UCSD-AML1 (cell line): Measurements from ENCODE around the gene TRPM5.
"Not testable (repeated sequence)": the region's sequence is repeated elsewhere in the genome, so short reads cannot be mapped to it uniquely, and the experiment has no call there.

Source experiments
- DNase-seq: peaks from one replicate; lab custom pipeline; 2025; ENCODE audit not compliant: unreplicated experiment; lab: John Stamatoyannopoulos, UW

Gene TRPM5, protein sequence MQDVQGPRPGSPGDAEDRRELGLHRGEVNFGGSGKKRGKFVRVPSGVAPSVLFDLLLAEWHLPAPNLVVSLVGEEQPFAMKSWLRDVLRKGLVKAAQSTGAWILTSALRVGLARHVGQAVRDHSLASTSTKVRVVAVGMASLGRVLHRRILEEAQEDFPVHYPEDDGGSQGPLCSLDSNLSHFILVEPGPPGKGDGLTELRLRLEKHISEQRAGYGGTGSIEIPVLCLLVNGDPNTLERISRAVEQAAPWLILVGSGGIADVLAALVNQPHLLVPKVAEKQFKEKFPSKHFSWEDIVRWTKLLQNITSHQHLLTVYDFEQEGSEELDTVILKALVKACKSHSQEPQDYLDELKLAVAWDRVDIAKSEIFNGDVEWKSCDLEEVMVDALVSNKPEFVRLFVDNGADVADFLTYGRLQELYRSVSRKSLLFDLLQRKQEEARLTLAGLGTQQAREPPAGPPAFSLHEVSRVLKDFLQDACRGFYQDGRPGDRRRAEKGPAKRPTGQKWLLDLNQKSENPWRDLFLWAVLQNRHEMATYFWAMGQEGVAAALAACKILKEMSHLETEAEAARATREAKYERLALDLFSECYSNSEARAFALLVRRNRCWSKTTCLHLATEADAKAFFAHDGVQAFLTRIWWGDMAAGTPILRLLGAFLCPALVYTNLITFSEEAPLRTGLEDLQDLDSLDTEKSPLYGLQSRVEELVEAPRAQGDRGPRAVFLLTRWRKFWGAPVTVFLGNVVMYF (N-terminal part only)

DNA sequence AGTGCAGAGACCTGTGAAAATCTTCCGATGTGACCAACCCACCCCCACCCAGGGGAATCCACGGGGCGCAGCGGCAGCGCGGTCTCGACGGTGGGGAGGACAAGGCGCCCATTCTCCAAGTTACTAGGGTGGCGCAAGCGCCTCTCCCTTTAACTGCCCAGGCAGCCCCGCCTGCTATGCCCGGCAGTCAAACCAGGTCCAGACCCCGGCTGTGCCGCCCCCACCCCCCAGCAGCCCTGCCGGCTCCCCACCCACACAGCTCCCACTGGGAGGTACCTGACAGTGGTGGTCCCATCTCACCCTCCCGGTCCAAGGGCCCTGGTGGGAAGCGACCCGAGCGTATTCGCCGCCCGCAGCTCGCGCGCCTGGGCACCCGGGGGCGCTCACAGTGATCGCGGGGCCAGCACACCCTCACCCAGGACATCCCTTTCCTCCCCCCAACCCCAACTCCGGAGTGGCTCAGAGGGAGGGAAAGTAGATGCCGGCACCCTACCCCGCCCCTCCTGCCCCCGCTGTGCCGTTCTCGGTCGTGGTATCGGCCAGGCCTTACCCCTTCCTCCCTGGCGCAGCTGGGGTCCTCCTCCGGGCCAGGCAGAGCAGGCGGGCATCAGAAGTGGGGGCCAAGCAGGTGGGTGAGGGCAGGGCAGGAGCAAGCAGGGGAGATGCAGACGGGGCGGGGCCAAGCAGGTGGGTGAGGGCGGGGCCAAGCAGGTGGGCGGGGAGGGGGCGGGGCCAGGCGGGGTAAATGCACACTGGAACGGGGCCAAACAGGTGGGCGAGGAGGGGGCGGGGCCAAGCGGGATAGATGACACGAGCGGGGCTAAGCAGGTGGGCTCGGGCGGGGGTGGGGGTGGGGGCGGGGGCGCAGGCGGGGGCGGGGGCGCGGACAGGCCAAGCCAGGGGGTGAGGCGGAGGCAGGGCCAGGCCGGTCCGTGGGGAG, at the start of gene TRPM5:
TSS of gene TRPM5 (minus strand) at position 634 of the 940 bp plus-strand sequence. CDS start 21,478 bp downstream, outside the sequence.
- DNase-seq = peak; percentile 59

DNA sequence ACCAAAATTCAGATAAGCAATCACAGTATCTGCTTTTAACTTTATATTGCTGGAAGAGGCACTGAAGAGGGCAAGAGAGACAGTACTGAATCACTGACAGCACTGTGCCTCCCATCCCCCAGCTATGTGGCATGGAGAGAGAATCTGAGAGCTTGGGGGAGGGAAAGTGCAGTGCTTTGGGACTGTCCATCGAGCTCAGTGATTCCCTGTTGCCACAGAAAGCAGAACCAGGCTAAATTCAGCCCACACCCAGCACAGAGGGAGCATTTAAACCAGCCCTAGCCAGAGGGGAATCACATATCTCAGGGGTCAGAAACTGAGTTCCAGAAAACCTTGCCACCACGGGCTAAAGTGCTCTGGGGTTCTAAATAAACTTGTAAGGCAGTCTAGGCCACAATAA, 44.8 kb upstream of the TRPM5 start:
- DNase-seq = no peak

DNA sequence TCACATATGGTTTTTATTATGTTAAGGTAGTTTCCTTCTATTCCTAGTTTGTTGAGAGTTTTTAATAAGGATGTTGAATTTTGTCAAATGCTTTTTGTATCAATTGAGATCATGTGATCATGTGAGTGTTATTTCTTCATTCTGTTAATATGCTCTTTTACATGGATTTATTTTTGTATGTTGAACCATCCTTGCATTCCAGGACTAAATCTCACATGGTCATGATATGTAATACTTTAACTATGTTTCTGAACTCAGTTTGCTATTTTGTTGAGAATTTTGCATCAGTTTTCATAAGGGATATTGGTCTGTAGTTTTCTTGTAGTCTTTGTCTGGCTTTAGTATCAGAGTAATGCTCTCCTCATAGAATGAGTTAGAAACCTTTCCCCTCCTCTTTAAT, 43.7 kb upstream of the TRPM5 start:
- no peak for DNase-seq

DNA sequence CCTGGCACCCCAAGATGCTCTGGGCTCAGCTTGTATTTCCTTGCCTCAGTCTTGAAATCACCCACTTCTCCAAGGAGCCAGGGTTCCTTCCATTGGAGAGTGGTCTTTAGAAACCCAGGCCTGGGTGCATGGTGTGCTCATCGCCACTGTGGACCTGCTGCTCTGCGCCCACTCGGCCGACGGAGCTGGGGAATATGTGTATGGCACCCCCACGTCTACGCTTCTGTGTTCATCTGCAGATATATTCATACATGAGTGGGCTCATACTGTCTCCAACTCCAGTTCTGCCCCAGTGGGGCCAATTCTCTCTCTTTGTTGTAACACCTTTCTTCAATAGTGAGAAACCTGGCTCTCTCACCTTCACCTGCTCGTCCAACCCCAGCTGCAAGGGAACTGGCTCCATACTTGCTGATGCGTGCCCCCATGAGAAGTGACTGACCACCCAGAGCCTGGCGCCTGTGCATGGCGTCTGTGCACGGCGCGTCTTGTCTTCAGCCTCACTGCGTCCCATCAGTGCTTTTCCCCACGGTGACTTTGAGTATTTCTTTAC, 40.3 kb upstream of the TRPM5 start:
- DNase-seq = no peak

DNA sequence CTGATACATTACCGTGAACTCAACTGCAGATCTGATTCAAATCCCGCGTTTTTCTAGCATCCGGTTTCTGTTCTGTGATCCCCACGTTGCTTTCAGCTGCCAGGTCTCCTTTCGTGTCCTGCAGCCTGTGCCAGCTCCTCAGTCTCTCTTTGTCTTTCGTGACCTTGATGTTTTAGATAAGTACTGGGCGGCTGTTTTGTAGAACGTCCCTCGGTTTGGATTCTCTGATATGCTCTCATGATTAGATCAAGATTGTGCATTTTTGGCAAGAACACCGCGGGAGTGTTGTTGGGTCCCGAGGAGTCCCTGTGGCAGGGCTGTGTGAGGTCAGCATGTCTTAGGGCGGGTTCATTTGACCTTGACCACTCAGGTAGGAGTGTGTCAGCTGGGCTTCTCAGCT, 39.1 kb upstream of the TRPM5 start:
- DNase-seq = no peak

DNA sequence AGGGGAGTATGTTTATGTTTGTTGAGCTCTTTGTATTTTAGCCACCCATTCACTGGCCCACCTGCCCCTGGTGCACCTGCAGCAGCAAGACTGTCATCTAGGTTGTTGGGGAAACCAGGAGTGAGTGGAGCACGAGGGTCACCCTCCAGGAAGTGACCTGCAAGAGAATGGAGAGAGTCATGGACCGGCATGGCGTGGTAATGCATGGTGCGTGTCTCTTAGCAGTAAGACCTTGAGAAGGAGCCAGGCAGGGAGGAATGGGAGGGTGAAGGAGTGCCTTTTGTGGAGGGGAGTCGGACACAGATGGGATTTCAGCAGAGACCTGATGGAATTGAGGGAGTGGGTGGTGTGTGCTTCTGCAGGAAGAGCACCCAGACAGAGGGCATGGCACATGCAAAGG, 38.4 kb upstream of the TRPM5 start:
- no peak for DNase-seq

DNA sequence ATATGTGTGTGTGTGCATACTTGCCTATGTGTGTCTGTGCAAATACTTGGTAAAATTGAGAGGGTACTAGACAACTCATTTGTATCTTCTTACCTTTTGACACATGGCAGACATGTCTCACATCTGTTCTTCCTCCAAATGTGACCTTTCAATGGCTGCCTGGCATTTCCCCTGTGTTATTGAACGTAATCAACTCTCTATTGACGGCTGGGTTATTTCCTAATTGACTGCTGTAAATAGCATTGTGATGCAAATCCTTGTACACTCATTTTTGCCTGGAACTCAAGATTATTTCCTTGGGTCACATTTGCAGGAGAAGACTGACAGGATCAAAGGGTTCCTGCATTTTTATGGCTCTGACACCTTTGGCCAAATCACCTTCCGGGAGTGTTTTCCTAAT, 37.9 kb upstream of the TRPM5 start:
- DNase-seq = no peak

DNA sequence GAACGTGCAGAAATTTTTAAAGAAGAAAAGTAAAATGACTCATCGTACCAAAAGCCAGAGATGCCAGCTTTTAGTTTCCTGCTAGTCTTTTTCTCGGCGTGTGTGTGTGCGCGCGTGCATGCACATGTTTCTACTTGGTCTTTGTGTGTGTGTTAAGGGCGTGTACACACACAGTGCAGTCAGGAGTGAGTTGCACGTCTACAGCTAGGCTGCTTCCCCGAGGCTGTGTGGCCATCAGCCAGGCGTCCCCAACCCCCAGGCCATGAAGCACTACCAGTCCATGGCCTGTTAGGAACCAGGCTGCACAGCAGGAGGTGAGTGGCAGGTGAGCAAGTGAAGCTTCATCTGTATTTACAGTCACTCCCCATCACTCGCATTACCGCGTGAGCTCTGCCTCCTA, 36.9 kb upstream of the TRPM5 start:
- DNase-seq = no peak

DNA sequence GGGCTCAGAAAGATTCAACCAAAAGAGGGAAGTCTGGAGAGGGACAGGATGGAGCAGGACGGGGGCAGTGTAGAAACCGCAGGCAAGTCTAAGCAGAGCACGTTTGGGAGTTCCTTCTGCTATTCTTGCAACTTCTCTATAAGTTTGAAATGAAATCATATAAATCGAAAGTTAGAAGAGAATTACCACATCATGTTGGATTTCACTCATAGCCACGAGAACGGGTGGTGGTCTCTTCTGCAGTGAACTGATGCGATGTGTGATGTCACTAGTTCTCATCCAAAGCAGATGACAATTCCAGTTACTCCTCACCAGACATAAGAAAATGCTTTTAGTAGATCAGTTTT, 36.5 kb upstream of the TRPM5 start:
- DNase-seq = peak; percentile 57

DNA sequence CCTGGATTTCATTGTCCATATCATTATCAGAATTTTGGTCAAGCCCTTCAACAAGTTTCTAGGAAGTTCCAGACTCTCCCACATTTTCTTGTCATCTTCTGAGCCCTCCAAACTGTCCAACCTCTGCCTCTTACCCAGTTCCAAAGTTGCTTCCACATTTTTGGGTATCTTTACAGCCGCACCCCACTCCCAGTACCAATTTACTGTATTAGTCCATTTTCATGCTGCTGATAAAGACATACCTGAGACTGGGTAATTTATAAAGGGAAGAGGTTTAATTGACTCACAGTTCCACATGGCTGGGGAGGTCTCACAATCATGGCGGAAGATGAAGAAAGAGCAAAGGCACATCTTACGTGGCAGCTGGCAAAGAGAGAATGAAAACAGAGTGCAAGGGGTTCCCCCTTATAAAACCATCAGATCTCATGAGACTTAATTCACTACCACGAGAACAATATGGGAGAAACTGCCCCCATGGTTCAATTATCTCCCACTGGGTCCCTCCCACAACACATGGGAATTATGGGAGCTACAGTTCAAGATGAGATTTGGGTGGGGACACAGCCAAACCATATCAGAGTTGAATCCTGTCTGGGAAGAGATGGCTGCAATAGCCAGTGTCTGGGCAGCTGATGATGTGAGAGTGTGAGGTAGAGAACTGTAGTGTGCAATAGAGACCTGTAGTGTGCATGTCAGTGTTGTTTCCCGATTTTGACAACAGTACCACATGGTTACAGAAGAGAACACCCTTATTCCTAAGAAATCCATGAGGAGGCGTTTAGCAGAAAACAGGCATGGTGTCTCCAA, 36.0 kb upstream of the TRPM5 start:
- DNase-seq = not testable (repeated sequence)

DNA sequence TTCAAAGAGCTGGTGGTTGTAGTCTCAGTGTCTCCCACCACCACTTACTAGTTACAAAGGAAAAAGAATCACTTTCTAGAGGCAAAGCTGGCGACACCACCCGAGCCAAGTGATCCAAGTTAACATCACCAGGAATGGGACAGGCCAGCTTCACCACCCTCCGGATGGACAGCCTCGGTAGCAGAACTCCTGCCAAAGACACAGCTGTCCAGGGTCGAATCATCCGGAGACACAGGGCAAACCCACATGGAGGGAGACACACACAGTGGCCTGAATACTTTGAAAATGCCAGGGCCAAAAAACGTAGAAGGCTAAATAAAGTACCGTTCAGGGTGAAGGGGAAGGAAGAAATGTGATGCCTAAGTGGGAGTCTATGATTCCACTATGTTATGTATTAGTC, 33.6 kb upstream of the TRPM5 start:
- DNase-seq = no peak

DNA sequence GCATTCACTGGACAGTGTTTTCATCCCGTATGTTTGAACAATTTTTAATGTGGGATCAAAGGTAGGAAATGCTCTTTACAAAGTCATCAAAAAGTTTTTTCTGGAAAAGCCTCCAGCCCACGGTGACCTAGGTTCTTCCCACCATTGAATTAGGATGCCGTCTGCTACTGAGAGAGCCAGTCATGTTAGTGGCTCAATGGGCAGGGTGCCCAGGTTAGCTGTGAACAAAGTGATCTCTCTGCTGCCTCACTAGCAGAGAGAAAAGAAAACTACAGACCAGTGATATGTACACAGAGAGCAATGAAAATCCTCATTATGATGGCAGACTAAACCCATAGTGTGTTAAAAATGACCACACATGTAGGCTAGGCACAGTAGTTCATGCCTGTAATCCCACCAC, 32.9 kb upstream of the TRPM5 start:
- no peak for DNase-seq

DNA sequence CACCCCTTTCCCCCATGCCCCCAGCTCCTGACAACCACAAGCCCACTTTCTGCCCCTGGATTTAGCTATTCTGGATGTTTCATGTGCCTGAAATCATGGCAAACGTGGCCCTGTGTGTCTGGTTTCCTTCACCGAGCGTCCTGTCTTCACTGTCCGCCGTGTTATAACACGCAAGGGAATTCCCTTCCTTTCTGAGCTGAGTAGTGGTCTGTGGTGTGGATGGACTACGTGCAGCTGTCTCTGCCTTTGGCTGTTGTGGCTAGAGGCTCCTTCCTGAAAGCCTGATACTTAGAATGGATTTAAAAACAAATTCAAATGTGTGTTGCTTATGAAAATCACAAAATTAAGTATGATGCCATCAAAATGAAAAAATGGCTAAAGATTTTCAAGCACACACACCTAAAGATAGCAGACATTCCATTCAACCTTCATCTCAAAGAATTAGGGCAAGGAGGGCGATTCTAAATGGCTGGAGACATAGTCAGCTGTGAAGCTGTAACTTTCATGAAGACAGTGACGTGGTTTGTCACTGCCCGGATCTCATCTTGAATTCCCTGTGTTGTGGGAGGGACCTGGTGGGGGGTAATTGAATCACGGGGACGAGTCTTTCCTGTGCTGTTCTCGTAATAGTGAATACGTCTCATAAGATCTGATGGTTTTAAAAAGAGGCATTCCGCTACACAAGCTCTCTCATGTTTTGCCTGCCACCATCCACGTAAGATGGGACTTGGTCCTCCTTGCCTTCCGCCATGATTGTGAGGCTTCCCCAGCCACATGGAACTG, 31.0 kb upstream of the TRPM5 start:
- no peak for DNase-seq

DNA sequence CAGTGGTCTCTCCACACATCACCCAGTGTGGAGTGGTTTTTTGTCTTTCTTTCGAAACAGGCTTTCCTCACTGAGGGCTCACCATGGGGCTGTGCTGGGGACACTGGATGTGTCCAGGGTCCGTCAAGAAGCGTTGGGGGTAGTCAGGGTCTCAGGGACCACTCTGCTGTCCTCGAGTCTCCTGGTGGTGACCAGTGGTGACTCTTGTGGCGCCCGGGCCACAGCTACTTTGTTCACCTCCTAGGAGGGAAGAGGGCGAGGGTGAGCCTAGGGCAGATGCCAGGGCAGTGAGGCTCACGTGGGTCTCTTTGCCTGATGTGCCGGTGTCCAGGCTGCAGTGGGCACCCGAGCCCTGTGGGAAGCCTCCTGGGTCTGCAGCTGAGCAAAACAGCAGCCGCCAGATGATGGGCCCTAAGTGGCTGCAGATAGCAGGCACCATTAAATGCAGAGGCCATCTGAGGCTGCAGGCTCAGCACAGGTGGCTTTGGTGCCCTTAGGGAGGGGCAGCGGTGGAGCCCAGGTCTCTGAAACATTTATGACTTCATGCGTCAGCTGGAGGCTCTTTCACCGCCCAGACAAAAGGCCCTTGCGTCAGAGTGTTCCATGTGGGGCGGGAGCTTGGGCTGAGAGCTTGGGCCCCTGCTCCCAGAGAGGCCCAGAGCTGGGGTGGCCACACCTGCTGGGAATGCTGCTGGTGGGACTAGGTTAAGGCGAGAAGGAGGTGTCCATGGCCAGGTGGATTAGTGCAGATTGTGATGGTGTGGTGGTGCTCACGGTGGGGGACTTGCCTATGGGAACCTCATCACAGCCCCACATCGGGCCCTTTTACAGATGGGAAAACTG, 30.0 kb upstream of the TRPM5 start:
- no peak for DNase-seq

DNA sequence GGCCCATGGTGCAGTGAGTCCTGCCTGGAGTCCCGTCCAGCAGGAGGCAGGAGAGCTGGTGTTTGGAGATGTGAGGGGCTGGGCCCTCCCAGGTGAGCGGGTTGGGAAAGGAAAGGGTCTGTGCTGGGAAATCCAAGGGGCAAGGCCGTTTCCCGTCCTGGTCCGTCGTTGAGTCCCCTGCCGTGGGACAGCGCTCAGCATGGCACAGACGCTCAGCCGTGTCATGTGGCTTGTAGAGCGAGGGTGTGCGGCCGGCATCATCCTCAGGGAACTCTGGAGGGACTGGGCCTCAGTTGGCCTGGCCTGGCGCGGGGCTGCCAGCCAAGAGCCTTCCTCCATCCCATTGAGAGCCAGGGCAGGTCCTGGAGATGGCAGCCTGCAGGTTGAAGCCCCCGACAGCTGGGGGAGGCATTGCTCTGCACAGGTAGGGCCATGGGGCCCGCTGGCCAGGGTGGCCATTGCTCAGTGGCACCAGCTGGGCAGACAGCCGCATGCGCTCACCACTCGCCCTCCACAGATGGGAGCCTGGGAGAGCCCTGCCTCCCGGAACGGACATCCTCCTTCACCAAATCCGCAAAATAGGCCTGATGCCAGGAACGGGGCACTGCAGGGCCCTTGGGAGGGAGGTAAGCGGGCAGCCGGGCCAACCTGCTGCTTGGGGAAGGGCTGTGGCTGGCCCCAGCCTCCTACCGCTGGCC, 29.2 kb upstream of the TRPM5 start:
- no peak for DNase-seq

DNA sequence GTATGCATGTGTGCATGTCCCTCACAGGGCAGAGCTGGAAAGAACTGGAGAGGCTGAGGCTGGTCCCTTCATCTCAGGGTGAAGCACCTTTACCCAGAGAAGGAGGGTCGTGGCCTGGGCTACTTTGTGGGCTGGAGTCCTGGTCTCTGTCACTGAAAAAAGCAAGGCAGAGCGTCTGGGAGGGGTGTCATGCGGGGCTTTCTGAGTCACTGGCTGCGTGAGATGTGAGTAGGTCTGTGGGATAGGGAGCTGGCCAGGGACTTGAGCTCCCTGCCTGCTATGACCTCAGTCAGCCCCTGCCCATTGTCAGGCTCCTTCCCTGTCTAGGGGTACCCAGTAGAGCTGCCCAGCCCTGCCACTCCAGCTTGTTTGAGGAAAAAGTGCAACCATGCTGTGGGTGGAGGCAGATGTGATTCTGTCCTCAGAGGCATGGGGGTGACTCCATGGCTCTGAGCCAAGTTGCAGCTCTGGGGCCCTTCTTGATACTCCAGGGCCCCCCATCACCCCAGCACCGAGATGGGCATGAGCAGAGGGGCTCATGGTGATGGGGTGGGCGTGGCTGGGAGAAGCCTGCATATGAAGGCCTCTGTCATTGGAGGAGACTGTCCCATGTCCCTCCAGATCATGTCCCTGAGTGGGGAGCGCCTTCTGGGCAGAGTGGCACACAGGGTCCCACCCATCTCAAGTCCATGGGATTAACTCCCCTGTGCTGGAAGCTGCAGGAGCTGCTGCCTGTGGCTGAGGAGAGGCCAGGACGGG, 28.3 kb upstream of the TRPM5 start:
- no peak for DNase-seq

DNA sequence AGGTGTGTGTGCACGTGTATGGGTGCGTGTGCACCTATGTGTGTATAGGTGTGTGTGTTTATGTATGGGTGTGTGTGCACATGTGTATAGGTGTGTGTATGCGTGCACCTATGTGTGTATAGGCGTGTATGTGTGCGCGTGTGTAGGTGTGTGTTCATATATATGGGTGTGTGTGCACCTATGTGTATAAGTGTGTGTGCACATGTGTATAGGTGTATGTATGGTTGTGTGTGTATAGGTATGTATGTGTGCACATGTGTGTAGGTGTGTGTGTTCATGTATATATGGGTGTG, 27.4 kb upstream of the TRPM5 start:
- no peak for DNase-seq
